ENCODE data around the gene DLGAP1.

Gene DLGAP1

GRCh38 chr18:3494569-3494968 is 960.5 kb downstream of the DLGAP1 start:
- no peak for TF ChIP-seq EZH2 (IDR thresholded peaks at IDR 0.05; ENCODE audit: borderline replicate concordance, low read length)
- TF ChIP-seq CTCF (IDR thresholded peaks at IDR 0.05; ENCODE audit: low read length) = no peak
- Histone ChIP-seq H3K4me1 (ENCODE audit: insufficient read depth, low read length, severe bottlenecking) (peaks cover 32% of the 10 kb centered on the region), H3K4me2 (ENCODE audit: low read length) (no peak overlapping the region), H3K27me3 (ENCODE audit: insufficient read depth, low read length) (no peaks in the 10 kb centered on the region), H3K9me2 (ENCODE audit: low read depth, low read length) (no peaks in the 10 kb centered on the region), H3K4me3 (ENCODE audit: low read depth, low read length, poor library complexity, severe bottlenecking) (no peak overlapping the region), H3K36me3 (ENCODE audit: insufficient read depth, low read length) (no peaks in the 10 kb centered on the region; the same call in 1 of the 2 replicates), H4K20me1 (ENCODE audit: insufficient read depth, low read length) (no peaks in the 10 kb centered on the region), H3K9ac (ENCODE audit: low read length) (no peak overlapping the region), H3K9me3 (ENCODE audit: low read length) (no peaks in the 10 kb centered on the region), H3F3A (ENCODE audit: insufficient read depth, low read length) (no peaks in the 10 kb centered on the region), H3K27ac (ENCODE audit: low read depth, low read length, poor library complexity, severe bottlenecking) (no peak overlapping the region), H3K79me2 (ENCODE audit: insufficient read depth, low read length) (no peaks in the 10 kb centered on the region), H2AFZ (ENCODE audit: low read length) (no peak overlapping the region)

GRCh38 chr18:3494245-3494526 is 960.9 kb downstream of the DLGAP1 start:
- Histone ChIP-seq H3K4me2 (ENCODE audit: low read length) (no peak overlapping the region), H3K4me3 (ENCODE audit: low read depth, low read length, poor library complexity, severe bottlenecking) (no peak overlapping the region), H3K9ac (ENCODE audit: low read length) (no peak overlapping the region), H4K20me1 (ENCODE audit: insufficient read depth, low read length) (no peaks in the 10 kb centered on the region), H3K36me3 (ENCODE audit: insufficient read depth, low read length) (no peaks in the 10 kb centered on the region; the same call in 1 of the 2 replicates), H3F3A (ENCODE audit: insufficient read depth, low read length) (no peaks in the 10 kb centered on the region), H3K79me2 (ENCODE audit: insufficient read depth, low read length) (no peaks in the 10 kb centered on the region), H3K4me1 (ENCODE audit: insufficient read depth, low read length, severe bottlenecking) (peaks cover 32% of the 10 kb centered on the region), H3K9me3 (ENCODE audit: low read length) (no peaks in the 10 kb centered on the region), H2AFZ (ENCODE audit: low read length) (no peak overlapping the region), H3K9me2 (ENCODE audit: low read depth, low read length) (no peaks in the 10 kb centered on the region), H3K27me3 (ENCODE audit: insufficient read depth, low read length) (no peaks in the 10 kb centered on the region), H3K27ac (ENCODE audit: low read depth, low read length, poor library complexity, severe bottlenecking) (no peak overlapping the region)
- TF ChIP-seq CTCF (IDR thresholded peaks at IDR 0.05; ENCODE audit: low read length) (no peak), EZH2 (IDR thresholded peaks at IDR 0.05; ENCODE audit: borderline replicate concordance, low read length) (no peak)

DNA sequence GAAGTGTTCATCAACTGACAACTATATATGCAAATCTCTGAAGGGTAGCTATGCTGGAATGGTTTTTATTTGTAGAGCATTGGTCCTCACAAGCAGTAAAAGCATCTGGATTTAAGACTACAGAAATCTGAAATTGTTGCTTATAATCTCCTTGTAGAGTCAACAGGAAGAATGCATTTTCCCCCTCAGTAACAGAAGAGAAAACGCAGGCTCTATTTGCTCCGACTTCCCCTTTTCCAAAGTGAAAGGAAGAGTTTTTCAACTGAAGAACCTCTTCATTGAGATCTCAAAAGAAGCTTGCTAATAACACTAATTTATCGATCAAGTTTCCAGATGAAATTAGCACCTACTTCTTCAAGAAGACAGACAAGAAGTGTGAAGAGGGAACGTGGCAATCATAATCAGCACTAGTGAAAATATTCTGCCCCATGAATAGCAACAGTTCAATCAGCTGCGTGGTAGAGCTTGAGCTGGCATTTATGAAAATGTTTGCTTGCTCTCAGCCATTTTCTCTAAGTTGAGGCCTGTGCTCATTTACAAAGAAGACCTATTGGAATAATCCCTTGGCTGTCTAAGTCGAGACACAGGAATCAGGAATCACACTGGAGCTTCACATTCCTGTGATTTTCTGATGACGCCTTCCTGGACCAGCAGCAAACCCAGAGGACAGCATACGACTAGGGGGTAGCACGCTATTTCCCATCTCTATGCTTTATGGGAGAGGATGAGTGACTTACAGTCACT is 961.4 kb downstream of the DLGAP1 start:
- H4K20me1 ChIP-seq (ENCODE audit: insufficient read depth, low read length) = no peaks in the 10 kb centered on the region
- H3K27ac ChIP-seq (ENCODE audit: low read depth, low read length, poor library complexity, severe bottlenecking) = no peak overlapping the region
- no peaks in the 10 kb centered on the region for H3K79me2 ChIP-seq (ENCODE audit: insufficient read depth, low read length)
- H3F3A ChIP-seq (ENCODE audit: insufficient read depth, low read length) = no peaks in the 10 kb centered on the region
- peaks cover 32% of the 10 kb centered on the region for H3K4me1 ChIP-seq (ENCODE audit: insufficient read depth, low read length, severe bottlenecking)
- H3K9me2 ChIP-seq (ENCODE audit: low read depth, low read length) = no peaks in the 10 kb centered on the region
- no peak overlapping the region for H3K4me2 ChIP-seq (ENCODE audit: low read length)
- no peaks in the 10 kb centered on the region for H3K9me3 ChIP-seq (ENCODE audit: low read length)
- TF ChIP-seq EZH2 (IDR thresholded peaks at IDR 0.05; ENCODE audit: borderline replicate concordance, low read length) (no peak), CTCF (IDR thresholded peaks at IDR 0.05; ENCODE audit: low read length) (no peak)
- H3K4me3 ChIP-seq (ENCODE audit: low read depth, low read length, poor library complexity, severe bottlenecking) = no peak overlapping the region
- no peak overlapping the region for H2AFZ ChIP-seq (ENCODE audit: low read length)
- H3K9ac ChIP-seq (ENCODE audit: low read length) = no peak overlapping the region
- H3K27me3 ChIP-seq (ENCODE audit: insufficient read depth, low read length) = no peaks in the 10 kb centered on the region
- H3K36me3 ChIP-seq (ENCODE audit: insufficient read depth, low read length) = no peaks in the 10 kb centered on the region; the same call in 1 of the 2 replicates

Data from OCI-LY1 (cell line).